IMR-90 (cell line): Measurements from ENCODE around the gene SEL1L3. TPM values are rescaled to one million over a fixed set of nuclear protein-coding genes. Genes with fewer than 3 reads are reported as not detected.

Source experiments
- ATAC-seq: fragments of 200-7000 bp; cut with Tn5 transposase; 2 replicates; pipeline ENCODE4 v1.9.1; 2020; ENCODE audit warnings: low read depth, mild to moderate bottlenecking, moderate library complexity
- BruUV-seq: library from RNA; stranded (reverse); fragments of 400-500 nt; replicated peaks from 2 replicates; lab custom pipeline; 2021; lab: Mats Ljungman, UMichigan
- CTCF ChIA-PET: fragments of 300-600 bp; formaldehyde crosslinking; extraction: SDS; loops from one replicate; lab custom pipeline; 2021; ENCODE audit warnings: antibody characterized with exemption; lab: Yijun Ruan, JAX
- POLR2A ChIA-PET: fragments of 300-600 bp; sonication (Branson Sonifier 250); formaldehyde crosslinking; loops from one replicate; lab custom pipeline; 2022; ENCODE audit warnings: antibody characterized with exemption; ENCODE audit not compliant: unreplicated experiment; lab: Charles Lee
- DNase-seq: peaks from one replicate; pipeline ENCODE4 v3.0.0; 2013
- H2AFZ ChIP-seq: replicated peaks from 2 replicates; pipeline ENCODE3; 2013; ENCODE audit warnings: low read length, mild to moderate bottlenecking; ENCODE audit not compliant: poor library complexity
- H2AK5ac ChIP-seq: 2 replicates; pipeline ENCODE4 v1.6.1; 2013; ENCODE audit warnings: low read depth, low read length, inconsistent platforms
- H2AK9ac ChIP-seq: replicated peaks from 2 replicates; pipeline ENCODE3; 2013; ENCODE audit warnings: mild to moderate bottlenecking, low read depth, low read length, moderate library complexity; ENCODE audit not compliant: poor library complexity
- H2BK120ac ChIP-seq: 2 replicates; pipeline ENCODE4 v1.6.1; 2013; ENCODE audit warnings: low read depth, low read length, inconsistent platforms
- H2BK15ac ChIP-seq: 3 replicates; pipeline ENCODE4 v1.6.1; 2013; ENCODE audit warnings: low read depth, low read length, inconsistent platforms
- H2BK20ac ChIP-seq: 2 replicates; pipeline ENCODE4 v1.6.1; 2013; ENCODE audit warnings: low read depth, mild to moderate bottlenecking, inconsistent platforms, low read length, moderate library complexity
- H2BK5ac ChIP-seq: 2 replicates; pipeline ENCODE4 v1.6.1; 2013; ENCODE audit warnings: mild to moderate bottlenecking, low read depth, low read length, inconsistent platforms; ENCODE audit not compliant: poor library complexity, severe bottlenecking
- H3K14ac ChIP-seq: replicated peaks from 2 replicates; pipeline ENCODE4 v1.6.1; 2013; ENCODE audit warnings: low read depth, low read length, inconsistent platforms
- H3K18ac ChIP-seq: 2 replicates; pipeline ENCODE4 v1.6.1; 2013; ENCODE audit warnings: low read depth, low read length, control low read depth
- H3K23ac ChIP-seq: 2 replicates; pipeline ENCODE4 v1.6.1; 2013; ENCODE audit warnings: low read depth, low read length, inconsistent platforms
- H3K27ac ChIP-seq: 2 replicates; pipeline ENCODE4 v1.5.1; 2013; ENCODE audit warnings: mild to moderate bottlenecking, control low read depth, low read length; ENCODE audit not compliant: insufficient read depth
- H3K27me3 ChIP-seq: 2 replicates; pipeline ENCODE4 v1.6.1; 2013; ENCODE audit warnings: low read length; ENCODE audit not compliant: control insufficient read depth, insufficient read depth
- H3K36me3 ChIP-seq: 2 replicates; pipeline ENCODE4 v1.6.1; 2013; ENCODE audit warnings: low read length, mixed read lengths; ENCODE audit not compliant: control insufficient read depth, insufficient read depth
- H3K4ac ChIP-seq: 2 replicates; pipeline ENCODE4 v1.6.1; 2013; ENCODE audit warnings: low read depth, low read length, inconsistent platforms
- H3K4me1 ChIP-seq: 2 replicates; pipeline ENCODE4 v1.6.1; 2013; ENCODE audit warnings: low read length, mixed read lengths; ENCODE audit not compliant: control insufficient read depth, insufficient read depth
- H3K4me2 ChIP-seq: 2 replicates; pipeline ENCODE4 v1.6.1; 2013; ENCODE audit warnings: low read depth, mild to moderate bottlenecking, control low read depth, low read length, moderate library complexity
- H3K4me3 ChIP-seq: 2 replicates; pipeline ENCODE4 v1.5.1; 2013; ENCODE audit warnings: low read depth, mild to moderate bottlenecking, control low read depth, low read length, moderate library complexity; ENCODE audit not compliant: insufficient read depth
- H3K56ac ChIP-seq: 2 replicates; pipeline ENCODE4 v1.6.1; 2013; ENCODE audit warnings: low read length, inconsistent platforms; ENCODE audit not compliant: insufficient read depth; ENCODE audit errors: extremely low read depth
- H3K79me1 ChIP-seq, 2 experiments: 2 replicates each; pipeline ENCODE4 v1.6.1; 2013; ENCODE audit warnings: low read length in 2 of 2, inconsistent platforms in 1 of 2, low read depth in 1 of 2
- H3K9ac ChIP-seq: 2 replicates; pipeline ENCODE4 v1.6.1; 2013; ENCODE audit warnings: low read depth, low read length, control low read depth
- H3K9me1 ChIP-seq: 2 replicates; pipeline ENCODE4 v1.6.1; 2013; ENCODE audit warnings: low read length, inconsistent platforms; ENCODE audit not compliant: insufficient read depth
- H3K9me3 ChIP-seq: 2 replicates; pipeline ENCODE4 v1.6.1; 2013; ENCODE audit warnings: low read length; ENCODE audit not compliant: control insufficient read depth, insufficient read depth
- H4K20me1 ChIP-seq: 2 replicates; pipeline ENCODE4 v1.6.1; 2013; ENCODE audit warnings: low read length, inconsistent platforms; ENCODE audit not compliant: insufficient read depth
- H4K5ac ChIP-seq: 2 replicates; pipeline ENCODE4 v1.6.1; 2013; ENCODE audit warnings: mild to moderate bottlenecking, low read depth, low read length, control low read depth
- H4K8ac ChIP-seq, 2 experiments: 2 replicates each; pipeline ENCODE4 v1.6.1; 2013; ENCODE audit warnings: low read depth in 2 of 2, low read length in 2 of 2, control low read depth in 1 of 2, inconsistent platforms in 1 of 2
- H4K91ac ChIP-seq: 2 replicates; pipeline ENCODE4 v1.6.1; 2013; ENCODE audit warnings: low read depth, low read length, inconsistent platforms; ENCODE audit not compliant: insufficient read depth
- CEBPB ChIP-seq: IDR thresholded peaks from 2 replicates; pipeline ENCODE4 v1.6.1; 2012; ENCODE audit warnings: low read depth, low read length, improper control_type of control experiment
- CHD1 ChIP-seq: IDR thresholded peaks from 2 replicates; pipeline ENCODE4 v1.6.1; 2012; ENCODE audit warnings: low read depth, low read length, improper control_type of control experiment
- ELK1 ChIP-seq: fragments of 150-350 bp; IDR thresholded peaks from 2 replicates; pipeline ENCODE4 v1.6.1; 2016; ENCODE audit warnings: low read depth, mild to moderate bottlenecking, low read length, moderate library complexity, borderline replicate concordance
- FOS ChIP-seq: fragments of 150-350 bp; IDR thresholded peaks from 2 replicates; pipeline ENCODE4 v1.6.1; 2016; ENCODE audit warnings: low read depth, low read length
- MAFK ChIP-seq: IDR thresholded peaks from 2 replicates; pipeline ENCODE4 v1.6.1; 2012; ENCODE audit warnings: low read depth, low read length, improper control_type of control experiment
- MAZ ChIP-seq: IDR thresholded peaks from 2 replicates; pipeline ENCODE4 v1.6.1; 2012; ENCODE audit warnings: low read depth, mild to moderate bottlenecking, low read length, improper control_type of control experiment, moderate library complexity, borderline replicate concordance
- NFE2L2 ChIP-seq: fragments of 150-350 bp; IDR thresholded peaks from 2 replicates; pipeline ENCODE4 v1.6.1; 2016; ENCODE audit warnings: low read depth, mild to moderate bottlenecking, low read length
- RAD21 ChIP-seq: IDR thresholded peaks from 2 replicates; pipeline ENCODE4 v1.6.1; 2012; ENCODE audit warnings: low read length, improper control_type of control experiment
- RFX5 ChIP-seq: IDR thresholded peaks from 2 replicates; pipeline ENCODE4 v1.8.0; 2012; ENCODE audit warnings: low read depth, mild to moderate bottlenecking, low read length, moderate library complexity
- SMC3 ChIP-seq: fragments of 150-350 bp; IDR thresholded peaks from 2 replicates; pipeline ENCODE4 v1.6.1; 2016; ENCODE audit warnings: low read depth, mild to moderate bottlenecking, antibody characterized with exemption, low read length, moderate library complexity
- USF2 ChIP-seq: fragments of 150-350 bp; IDR thresholded peaks from 2 replicates; pipeline ENCODE4 v1.6.1; 2017; ENCODE audit warnings: mild to moderate bottlenecking, antibody characterized with exemption, low read length, low read depth
- WGBS, 2 experiments: methylation state at CpG; one replicate each; pipeline versions ENCODE4 v1.1.5 to v1.1.7; 2013; ENCODE audit warnings: missing lambda C conversion rate in 2 of 2; ENCODE audit not compliant: insufficient read length in 1 of 2; ENCODE audit errors: extremely low coverage in 2 of 2; 5-methylcytosine and 5-hydroxymethylcytosine counted together
- dilution Hi-C: fragments of 300-500 bp; cut with HindIII; formaldehyde crosslinking; loops from one replicate; pipeline ENCODE4 v1.14.3; 2018; ENCODE audit warnings: low sequenced_read_pairs; ENCODE audit not compliant: unreplicated experiment
- in situ Hi-C: fragments of 300-500 bp; cut with MboI; formaldehyde crosslinking; loops from 3 replicates; pipeline ENCODE4 v1.14.3; 2019; ENCODE audit warnings: low sequenced_read_pairs, inconsistent platforms, mixed read lengths
- intact Hi-C: fragments of 100-400 bp; cut with micrococcal nuclease; formaldehyde crosslinking; loops from 2 replicates; pipeline ENCODE4 v1.10.0; 2022
- polyA plus RNA-seq, 3 experiments: library from polyadenylated mRNA; depleted of rRNA; stranded (reverse); fragments of >200 nt; gene quantifications; 2 replicates each; pipeline ENCODE4 v1.2.3, GENCODE V29; 2012; ENCODE audit warnings: low replicate concordance in 1 of 3
- total RNA-seq: library from RNA; depleted of rRNA; stranded (reverse); fragments of >200 nt; gene quantifications from 2 replicates; pipeline ENCODE4 v1.2.3, GENCODE V29; 2012

SEL1L3 gene
- total and polyA plus RNA-seq, 2 of the 4 experiments (the other 2 are of a cell fraction): 16.4 to 43.7 TPM

DNA sequence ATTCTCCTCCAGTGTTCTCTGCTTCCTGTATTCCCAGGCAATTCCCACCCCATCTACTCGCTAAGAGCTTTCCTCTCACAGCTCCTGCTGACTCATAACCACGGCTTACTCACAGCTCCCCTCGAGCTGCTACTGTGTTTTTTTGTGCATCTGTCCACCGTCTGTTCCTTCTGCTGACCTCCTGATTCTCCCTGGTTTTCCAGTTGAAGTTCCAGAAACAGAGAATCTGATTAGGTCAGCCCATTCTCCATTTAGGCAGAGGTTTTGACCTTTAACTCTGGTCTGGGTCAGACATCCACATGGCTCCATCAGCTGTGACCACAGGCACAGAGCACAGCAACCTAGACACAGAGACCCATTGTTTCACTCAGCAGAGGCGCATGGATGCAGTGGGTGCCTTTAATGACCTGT, 45.7 kb upstream of the SEL1L3 start:
- Histone ChIP-seq H2BK5ac (no peak overlapping the region), H4K91ac (no peak overlapping the region), H3K9me1 (no peaks in the 10 kb centered on the region; the same call in 1 of the 2 replicates), H3K18ac (no peak overlapping the region), H3K14ac (no peak overlapping the region; the same call in 1 of the 2 replicates), H3K9me3 (no peaks in the 10 kb centered on the region), H3K23ac (no peak overlapping the region), H3K9ac (no peak overlapping the region), H3K4me1 (peaks cover 7% of the 10 kb centered on the region), H2AK5ac (peak overlapping the region; percentile 83), H3K79me1 (0 out of 4 replicates have a peak, but pooled peaks cover 0 to 5% of the 10 kb centered on the region in 2 experiments), H3K4ac (peak overlapping the region; percentile 19; the same call in 1 of the 2 replicates), H3K27me3 (no peaks in the 10 kb centered on the region), H3K56ac (no peak overlapping the region), H4K5ac (no peak overlapping the region), H2AFZ (no peak overlapping the region), H3K4me2 (0 out of 2 replicates have a peak overlapping the region, but pooled peaks have one; percentile 2), H3K4me3 (no peak overlapping the region), H3K27ac (peak overlapping the region; percentile 18; the same call in 1 of the 2 replicates), H4K8ac (peak overlapping the region in 1 of 2 experiments; percentile 53; a peak in 1 of 4 replicates), H2BK120ac (no peak overlapping the region; the same call in 1 of the 2 replicates), H2BK15ac (peak overlapping the region; percentile 27; the same call in 1 of the 3 replicates), H2AK9ac (no peak overlapping the region), H3K36me3 (no peaks in the 10 kb centered on the region), H4K20me1 (no peaks in the 10 kb centered on the region), H2BK20ac (peak overlapping the region; percentile 14; the same call in 1 of the 2 replicates)
- POLR2A ChIA-PET: no interaction called here
- no TSS peak for BruUV-seq
- CTCF ChIA-PET: interaction anchor here (0.7 kb wide), 1 partner anchor 9 kb away, joined by 3 read pairs; no protein-coding TSS in a partner anchor
- ATAC-seq (peak; percentile 97), DNase-seq (peak; percentile 99)
- intact Hi-C loops: no loop called here
- in situ Hi-C loops: no loop called here
- dilution Hi-C loops: no loop called here
- TF ChIP-seq SMC3: no peak
- TF ChIP-seq CHD1: no peak
- no peak for TF ChIP-seq USF2
- no peak for TF ChIP-seq RAD21
- peak; percentile 47; the same call in 1 of the 2 replicates for TF ChIP-seq NFE2L2
- TF ChIP-seq ELK1: no peak
- TF ChIP-seq RFX5: no peak
- peak; percentile 90 for TF ChIP-seq FOS
- TF ChIP-seq MAZ: no peak
- TF ChIP-seq MAFK: no peak; the same call in 1 of the 2 replicates
- no peak for TF ChIP-seq CEBPB
- WGBS, 2 experiments: 0% methylated on average over 2 of the region's 5 CpGs; no CpG with 5 or more reads in 1 of the 2 experiments
